ENCODE results near the gene BTBD9. TPM values are rescaled to one million over a fixed set of nuclear protein-coding genes. Genes with fewer than 3 reads are reported as not detected.

The BTBD9 gene
- total RNA-seq, 1 experiment from 2014 or later: 8.9 TPM

- H2AK5ac ChIP-seq (ENCODE audit: insufficient read length, low read length): no peak overlapping the region
- no peak overlapping the region for H2BK12ac ChIP-seq (ENCODE audit: insufficient read length, low read depth, low read length)
- H3K79me2 ChIP-seq (ENCODE audit: insufficient read depth, low read length): no peaks in the 10 kb centered on the region; the same call in 1 of the 2 replicates
- H3K79me1 ChIP-seq (ENCODE audit: insufficient read depth, low read depth, low read length, poor library complexity, severe bottlenecking): no peaks in the 10 kb centered on the region
- Mint-ChIP-seq H3K4me1 (peaks cover 12% of the 10 kb centered on the region in 2 experiments), H3K27ac (no peak overlapping the region), H3K9me3 (no peaks in the 10 kb centered on the region), H3K4me3 (no peak overlapping the region), H3K27me3 (ENCODE audit: low read depth) (peaks cover 5% of the 10 kb centered on the region), H3K36me3 (ENCODE audit: insufficient read depth in 1 of 3, low read depth in 3 of 3) (no peaks in the 10 kb centered on the region)
- H3K9me3 ChIP-seq (ENCODE audit: control insufficient read depth, low read depth, low read length): no peaks in the 10 kb centered on the region
- H3T11ph ChIP-seq (ENCODE audit: low read length): no peak overlapping the region
- H3K14ac ChIP-seq (ENCODE audit: insufficient read depth, low read length): no peak overlapping the region
- no peak overlapping the region for H4K8ac ChIP-seq (replicated peaks; ENCODE audit: insufficient read length, low read depth, low read length)
- no peak overlapping the region for H2BK20ac ChIP-seq (ENCODE audit: low read depth, low read length, poor library complexity, severe bottlenecking)
- H2BK120ac ChIP-seq (ENCODE audit: low read depth, low read length, poor library complexity, severe bottlenecking): no peak overlapping the region
- no peak overlapping the region for H3K56ac ChIP-seq (ENCODE audit: insufficient read length, low read depth, low read length)
- no peak overlapping the region for H3K18ac ChIP-seq (ENCODE audit: insufficient read length, low read depth, low read length)
- no peak overlapping the region for H3K4me2 ChIP-seq (ENCODE audit: insufficient read depth, insufficient read length, low read length)
- no peak for DNase-seq
- H3K4me1 ChIP-seq (ENCODE audit: insufficient read depth, low read length): no peaks in the 10 kb centered on the region; the same call in 1 of the 2 replicates
- no peak for TF ChIP-seq CTCF (conservative IDR thresholded peaks at IDR 0.05)
- no peak overlapping the region for H3K27ac ChIP-seq (ENCODE audit: insufficient read length, low read depth, low read length)
- H3K9ac ChIP-seq (ENCODE audit: extremely low read depth, insufficient read length, low read length): no peak overlapping the region
- no peaks in the 10 kb centered on the region for H3K23me2 ChIP-seq (ENCODE audit: insufficient read length, low read depth, low read length, poor library complexity, severe bottlenecking)
- H4K20me1 ChIP-seq (ENCODE audit: control insufficient read depth, insufficient read depth, insufficient read length): no peaks in the 10 kb centered on the region
- no peak overlapping the region for H3K23ac ChIP-seq (ENCODE audit: insufficient read length, low read depth, low read length)
- WGBS (ENCODE audit: extremely low coverage, insufficient read length, low lambda C conversion rate): no CpG with 5 or more reads among the region's 5 CpGs
- H2BK5ac ChIP-seq (ENCODE audit: insufficient read length, low read length): no peak overlapping the region
- H4K91ac ChIP-seq (ENCODE audit: insufficient read length, low read depth, low read length): no peak overlapping the region
- no peak overlapping the region for H4K5ac ChIP-seq (ENCODE audit: insufficient read length, low read depth, low read length)
- H2BK15ac ChIP-seq (ENCODE audit: low read depth, low read length): no peak overlapping the region
- H2AFZ ChIP-seq (ENCODE audit: low read length): no peak overlapping the region
- H3K4ac ChIP-seq (ENCODE audit: low read depth, low read length): no peak overlapping the region
- no peaks in the 10 kb centered on the region; the same call in 1 of the 2 replicates for H3K27me3 ChIP-seq (ENCODE audit: insufficient read depth, low read length)
Observed at GRCh38 chr6:38637756-38638155, 2.0 kb downstream of the BTBD9 start.

All from H9 (cell line).